Stimulated activated CD8-positive, alpha-beta memory T cell treated with anti-CD3 and anti-CD28 coated beads, Interleukin-2, amount 100 ng/mL, for 48 hours (primary cell): Measurements from ENCODE around the gene TNFRSF19.

ENCODE experiments used
- DNase-seq, 2 donors: peaks; one replicate each; pipeline ENCODE4 v3.0.0-alpha.2; 2020; ENCODE audit warnings: low read depth in 2 of 2

The TNFRSF19 gene

GRCh38 chr13:23683084-23683483 lies 112.9 kb downstream of the TNFRSF19 start:
- no peak for DNase-seq

- DNase-seq, result no peak
Observed at GRCh38 chr13:23684647-23685046, 114.4 kb downstream of the TNFRSF19 start.

GRCh38 chr13:23685416-23685815 lies 115.2 kb downstream of the TNFRSF19 start:
- DNase-seq, result no peak

- DNase-seq, result no peak
Observed at GRCh38 chr13:23686948-23687347, 116.7 kb downstream of the TNFRSF19 start.

GRCh38 chr13:23687614-23688013 lies 117.4 kb downstream of the TNFRSF19 start:
- no peak for DNase-seq

GRCh38 chr13:23688336-23688735 lies 118.1 kb downstream of the TNFRSF19 start:
- DNase-seq, result no peak

- DNase-seq, result no peak
Observed at GRCh38 chr13:23690668-23691067, 120.5 kb downstream of the TNFRSF19 start.

- no peak for DNase-seq
Observed at GRCh38 chr13:23692816-23693215, 122.6 kb downstream of the TNFRSF19 start.

- DNase-seq, result no peak
Observed at GRCh38 chr13:23695196-23695595, 125.0 kb downstream of the TNFRSF19 start.

GRCh38 chr13:23695711-23696464 lies 125.7 kb downstream of the TNFRSF19 start:
- DNase-seq, result peak; percentile 32 to 34

- DNase-seq, result no peak
Observed at GRCh38 chr13:23696610-23697009, 126.4 kb downstream of the TNFRSF19 start.

GRCh38 chr13:23697772-23698313 lies 127.6 kb downstream of the TNFRSF19 start:
- DNase-seq, result no peak

GRCh38 chr13:23699271-23699670 lies 129.1 kb downstream of the TNFRSF19 start:
- no peak for DNase-seq

- DNase-seq, result no peak
Observed at GRCh38 chr13:23701186-23701585, 131.0 kb downstream of the TNFRSF19 start.

GRCh38 chr13:23701636-23702035 lies 131.4 kb downstream of the TNFRSF19 start:
- no peak for DNase-seq

- no peak for DNase-seq
Observed at GRCh38 chr13:23703246-23703860, 133.1 kb downstream of the TNFRSF19 start.

GRCh38 chr13:23705583-23705982 lies 135.4 kb downstream of the TNFRSF19 start:
- DNase-seq, result no peak

GRCh38 chr13:23707674-23708073 lies 137.5 kb downstream of the TNFRSF19 start:
- no peak for DNase-seq

GRCh38 chr13:23709536-23709935 lies 139.3 kb downstream of the TNFRSF19 start:
- no peak for DNase-seq

GRCh38 chr13:23710366-23710765 lies 140.2 kb downstream of the TNFRSF19 start:
- DNase-seq, result no peak

- DNase-seq, result no peak
Observed at GRCh38 chr13:23711355-23711754, 141.1 kb downstream of the TNFRSF19 start.

- DNase-seq, result no peak
Observed at GRCh38 chr13:23714672-23715071, 144.5 kb downstream of the TNFRSF19 start.

- DNase-seq, result no peak
Observed at GRCh38 chr13:23715092-23715761, 145.0 kb downstream of the TNFRSF19 start.
